ENCODE data around the gene TBX3.

GRCh38 chr12:114693059-114693531, 9.1 kb upstream of the TBX3 start:
- no peak for TF ChIP-seq CTCF (IDR thresholded peaks at IDR 0.05; ENCODE audit: low read length)
- TF ChIP-seq EZH2 (optimal IDR thresholded peaks at IDR 0.05; ENCODE audit: low read depth, low read length): no peak
- no peak for TF ChIP-seq EZH2phosphoT487 (IDR thresholded peaks at IDR 0.05; ENCODE audit: low read length)

Data from MM.1S (cell line).